Cardiac fibroblast (primary cell): ENCODE results near the gene TRAK1.

Experiments
- DNase-seq, 2 donors: peaks; one replicate each; pipeline versions ENCODE4 v3.0.0 to v3.0.0-alpha.2; 2010; ENCODE audit warnings: low read depth in 2 of 2
- H3K4me3 ChIP-seq, 2 donors: replicated peaks in 1 of 2; 1 replicate in 1 of 2; 2 replicates in 1 of 2; pipeline ENCODE4 v1.5.1; 2011; ENCODE audit warnings: low read depth in 2 of 2, low read length in 2 of 2, mild to moderate bottlenecking in 2 of 2, moderate library complexity in 1 of 2
- CTCF ChIP-seq: IDR thresholded peaks from one replicate; pipeline ENCODE4 v1.5.1; 2011; ENCODE audit warnings: low read depth, mild to moderate bottlenecking, low read length, inconsistent platforms

The TRAK1 gene

GRCh38 chr3:42204867-42205599, 113.9 kb downstream of the TRAK1 start:
- DNase-seq, result no peak
- no peak for TF ChIP-seq CTCF
- no peak overlapping the region for H3K4me3 ChIP-seq

GRCh38 chr3:42205800-42206514, 114.8 kb downstream of the TRAK1 start:
- H3K4me3 ChIP-seq, result no peak overlapping the region
- DNase-seq, result no peak
- no peak for TF ChIP-seq CTCF

GRCh38 chr3:42209917-42210316, 118.8 kb downstream of the TRAK1 start:
- no peak for DNase-seq
- H3K4me3 ChIP-seq, result no peak overlapping the region
- TF ChIP-seq CTCF, result no peak

- no peak for TF ChIP-seq CTCF
Measured at GRCh38 chr3:42210726-42211125, 119.6 kb downstream of the TRAK1 start.

GRCh38 chr3:42213417-42213816, 122.3 kb downstream of the TRAK1 start:
- TF ChIP-seq CTCF, result no peak
- H3K4me3 ChIP-seq, result no peak overlapping the region
- no peak for DNase-seq

More at GRCh38 chr3:42210726-42211125, 119.6 kb downstream of the TRAK1 start:
- H3K4me3 ChIP-seq, result no peak overlapping the region
- DNase-seq, result no peak

GRCh38 chr3:42214064-42214463, 122.9 kb downstream of the TRAK1 start:
- TF ChIP-seq CTCF, result no peak
- H3K4me3 ChIP-seq, result no peak overlapping the region
- no peak for DNase-seq
